HepG2 (cell line): Measurements from ENCODE around the gene SNX21. TPM values are rescaled to one million over a fixed set of nuclear protein-coding genes. Genes with fewer than 3 reads are reported as not detected.

Experiments
- ATF2 ChIP-seq: sonication (generic); formaldehyde crosslinking; IDR thresholded peaks from 2 replicates; pipeline ENCODE4 v1.4.0; 2020; ENCODE audit warnings: missing genetic modification reagents
- ELF1 ChIP-seq: sonication (generic); formaldehyde crosslinking; IDR thresholded peaks from 2 replicates; pipeline ENCODE4 v1.4.0; 2020; ENCODE audit warnings: missing genetic modification reagents
- ELF3 ChIP-seq: IDR thresholded peaks from 2 replicates; pipeline ENCODE4 v1.6.1; 2016; ENCODE audit warnings: missing genetic modification reagents, missing compliant biosample characterization
- FOSL2 ChIP-seq: sonication (generic); formaldehyde crosslinking; IDR thresholded peaks from 2 replicates; pipeline ENCODE4 v1.4.0; 2020; ENCODE audit warnings: missing genetic modification reagents
- GATA4 ChIP-seq: sonication (generic); IDR thresholded peaks from 2 replicates; pipeline ENCODE4 v1.6.1; 2016; ENCODE audit warnings: antibody characterized with exemption, low read depth, borderline replicate concordance
- HMGXB4 ChIP-seq, 2 experiments: sonication (generic) in 1 of 2; formaldehyde crosslinking in 1 of 2; IDR thresholded peaks; 2 replicates each; pipeline versions ENCODE4 v1.4.0 to v1.6.1; 2018 to 2020; ENCODE audit warnings: missing genetic modification reagents in 2 of 2, borderline replicate concordance in 1 of 2, low read depth in 1 of 2, mild to moderate bottlenecking in 1 of 2, missing biosample characterization in 1 of 2
- JARID2 ChIP-seq: sonication (generic); formaldehyde crosslinking; IDR thresholded peaks from 2 replicates; pipeline ENCODE4 v1.8.1; 2023; ENCODE audit warnings: missing genetic modification reagents, inconsistent platforms; ENCODE audit not compliant: insufficient replicate concordance
- JDP2 ChIP-seq: sonication (generic); formaldehyde crosslinking; IDR thresholded peaks from 2 replicates; pipeline ENCODE4 v1.8.1; 2022; ENCODE audit warnings: missing genetic modification reagents, borderline replicate concordance
- KDM2A ChIP-seq: sonication (generic); formaldehyde crosslinking; IDR thresholded peaks from 2 replicates; pipeline ENCODE4 v1.4.0; 2020; ENCODE audit warnings: low read depth, missing genetic modification reagents, borderline replicate concordance
- MED1 ChIP-seq: sonication (generic); formaldehyde crosslinking; IDR thresholded peaks from 2 replicates; pipeline ENCODE4 v1.4.0; 2020; ENCODE audit warnings: missing genetic modification reagents
- MXI1 ChIP-seq: IDR thresholded peaks from 3 replicates; pipeline ENCODE4 v1.6.1; 2012; ENCODE audit warnings: low read depth, low read length, inconsistent platforms, borderline replicate concordance
- PITX1 ChIP-seq: sonication (generic); formaldehyde crosslinking; IDR thresholded peaks from 2 replicates; pipeline ENCODE4 v1.5.1; 2020; ENCODE audit warnings: mild to moderate bottlenecking, missing genetic modification reagents
- RAD21 ChIP-seq: fragments of 450-650 bp; formaldehyde crosslinking; IDR thresholded peaks from 2 replicates; pipeline ENCODE4 v1.5.0; 2020; ENCODE audit warnings: mild to moderate bottlenecking
- RBFOX2 ChIP-seq: fragments of 200-400 bp; formaldehyde crosslinking; IDR thresholded peaks from 2 replicates; pipeline ENCODE4 v1.6.1; 2017; ENCODE audit warnings: low read depth, mild to moderate bottlenecking, low read length
- SMC3 ChIP-seq: IDR thresholded peaks from 2 replicates; pipeline ENCODE4 v1.6.1; 2011; ENCODE audit warnings: low read length, improper control_type of control experiment
- STAG1 ChIP-seq: sonication (generic); formaldehyde crosslinking; IDR thresholded peaks from 2 replicates; pipeline ENCODE4 v1.4.0; 2020; ENCODE audit warnings: missing genetic modification reagents
- TOPORS ChIP-seq: sonication (generic); formaldehyde crosslinking; IDR thresholded peaks from 2 replicates; pipeline ENCODE4 v1.8.0; 2023; ENCODE audit warnings: mild to moderate bottlenecking, missing genetic modification reagents
- ZBTB39 ChIP-seq: sonication (generic); formaldehyde crosslinking; IDR thresholded peaks from 2 replicates; pipeline ENCODE4 v1.5.0; 2020; ENCODE audit warnings: missing genetic modification reagents
- ZFX ChIP-seq: sonication (generic); formaldehyde crosslinking; IDR thresholded peaks from 2 replicates; pipeline ENCODE4 v1.4.0; 2020; ENCODE audit warnings: mild to moderate bottlenecking, low read depth, missing genetic modification reagents, moderate library complexity
- ZNF124 ChIP-seq: sonication (generic); formaldehyde crosslinking; IDR thresholded peaks from 2 replicates; pipeline ENCODE4 v1.4.0; 2020; ENCODE audit warnings: missing genetic modification reagents
- ZNF225 ChIP-seq: sonication (generic); formaldehyde crosslinking; IDR thresholded peaks from 2 replicates; pipeline ENCODE4 v1.4.0; 2020; ENCODE audit warnings: mild to moderate bottlenecking, missing genetic modification reagents
- ZNF558 ChIP-seq: sonication (generic); formaldehyde crosslinking; IDR thresholded peaks from 2 replicates; pipeline ENCODE4 v1.9.0; 2022; ENCODE audit warnings: mild to moderate bottlenecking, missing genetic modification reagents, borderline replicate concordance
- ZNF577 ChIP-seq: sonication (generic); formaldehyde crosslinking; IDR thresholded peaks from 2 replicates; pipeline ENCODE4 v1.4.0; 2020; ENCODE audit warnings: mild to moderate bottlenecking, low read depth, missing genetic modification reagents, borderline replicate concordance
- ZNF713 ChIP-seq: sonication (generic); formaldehyde crosslinking; IDR thresholded peaks from 2 replicates; pipeline ENCODE4 v1.4.0; 2020; ENCODE audit warnings: mild to moderate bottlenecking, missing genetic modification reagents
- polyA plus RNA-seq, 8 experiments: library from polyadenylated mRNA; depleted of rRNA in 3 of 8; stranded (reverse) in 7 of 8; unstranded in 1 of 8; fragments of >200 nt; fragmentation: Illumina TruSeq in 4 of 8; extraction: Trizol in 4 of 8; gene quantifications; 2 replicates each; pipeline versions ENCODE4 v1.2.1 to v1.2.3, GENCODE V29; 2011 to 2016; ENCODE audit warnings: low read depth in 4 of 8, missing spikeins in 1 of 8, mixed read lengths in 1 of 8; ENCODE audit not compliant: insufficient read depth in 1 of 8
- total RNA-seq, 5 experiments: library from RNA; depleted of rRNA; stranded (reverse); fragments of >200 nt; fragmentation: Illumina TruSeq; extraction: Trizol; gene quantifications; 2 replicates each; pipeline ENCODE4 v1.2.3, GENCODE V29; 2016; ENCODE audit warnings: low read depth in 1 of 5

SNX21 gene
- total and polyA plus RNA-seq, 2 of the 13 experiments (the other 11 are each of a cell fraction or from before 2014, with no cell fraction given) = 7.7 to 12.8 TPM

GRCh38 chr20:45798935-45799642, 34.5 kb upstream of the SNX21 start (continued):
- TF ChIP-seq GATA4 (no peak), JARID2 (peak; percentile 61), ZBTB39 (CRISPR knock-in tag) (peak; percentile 19; the same call in 1 of the 2 replicates), HMGXB4 (CRISPR knock-in tag; IDR thresholded peaks at IDR 0.05; ENCODE audit: borderline replicate concordance in 1 of 2, low read depth in 1 of 2) (peak in 1 of 2 experiments; percentile 77; a peak in 2 of 4 replicates), PITX1 (CRISPR knock-in tag) (no peak), ZNF124 (CRISPR knock-in tag) (peak; percentile 67; the same call in 1 of the 2 replicates), FOSL2 (CRISPR knock-in tag) (0 out of 2 replicates have a peak, but pooled peaks have one; percentile 16), STAG1 (peak; percentile 91), ELF1 (CRISPR knock-in tag) (peak; percentile 42; the same call in 1 of the 2 replicates), ZNF577 (0 out of 2 replicates have a peak, but pooled peaks have one; percentile 59), MXI1 (0 out of 3 replicates have a peak, but pooled peaks have one; percentile 24), TOPORS (CRISPR knock-in tag) (0 out of 2 replicates have a peak, but pooled peaks have one; percentile 22), SMC3 (peak; percentile 86), MED1 (CRISPR knock-in tag) (peak; percentile 54), KDM2A (CRISPR knock-in tag) (0 out of 2 replicates have a peak, but pooled peaks have one; percentile 22), ZFX (CRISPR knock-in tag) (peak; percentile 23; the same call in 1 of the 2 replicates), ZNF558 (CRISPR knock-in tag) (no peak), ZNF225 (CRISPR knock-in tag) (no peak), ELF3 (CRISPR knock-in tag) (peak; percentile 22; the same call in 1 of the 2 replicates), ZNF713 (CRISPR knock-in tag) (0 out of 2 replicates have a peak, but pooled peaks have one; percentile 51), RBFOX2 (peak; percentile 50), RAD21 (peak; percentile 71), JDP2 (no peak), ATF2 (CRISPR knock-in tag) (0 out of 2 replicates have a peak, but pooled peaks have one; percentile 35)
